Breast epithelium (tissue), 3 donors: ENCODE measurements around the gene TPRN.

Experiments used
- CTCF ChIP-seq, 3 donors: fragments of 450-650 bp; IDR thresholded peaks; one replicate each; pipeline ENCODE4 v1.5.1; 2016 to 2017; ENCODE audit warnings: antibody characterized with exemption in 3 of 3, mild to moderate bottlenecking in 3 of 3, moderate library complexity in 3 of 3
- POLR2A ChIP-seq: fragments of 450-650 bp; IDR thresholded peaks from one replicate; pipeline ENCODE4 v1.6.1; 2016; ENCODE audit warnings: antibody characterized with exemption, mild to moderate bottlenecking, moderate library complexity

GRCh38 chr9:137235424-137236237, 35.1 kb upstream of the TPRN start:
- TF ChIP-seq CTCF (IDR thresholded peaks at IDR 0.05), result no peak
- no peak for TF ChIP-seq POLR2A
